Stimulated activated CD8-positive, alpha-beta memory T cell treated with anti-CD3 and anti-CD28 coated beads, Interleukin-15, amount 100 ng/mL, for 1 hour (primary cell): Measurements from ENCODE around the gene CBX7.
A peak's percentile ranks its signal among the peaks of the same experiment; 100 is the strongest.

Source experiments
- DNase-seq: peaks from one replicate; pipeline ENCODE4 v3.0.0-alpha.2; 2020; ENCODE audit warnings: low read depth

Gene CBX7

GRCh38 chr22:39091126-39092081, 61.1 kb downstream of the CBX7 start:
- DNase-seq = no peak

- DNase-seq = peak; percentile 56
Observed at GRCh38 chr22:39090426-39091064, 61.9 kb downstream of the CBX7 start.

DNA sequence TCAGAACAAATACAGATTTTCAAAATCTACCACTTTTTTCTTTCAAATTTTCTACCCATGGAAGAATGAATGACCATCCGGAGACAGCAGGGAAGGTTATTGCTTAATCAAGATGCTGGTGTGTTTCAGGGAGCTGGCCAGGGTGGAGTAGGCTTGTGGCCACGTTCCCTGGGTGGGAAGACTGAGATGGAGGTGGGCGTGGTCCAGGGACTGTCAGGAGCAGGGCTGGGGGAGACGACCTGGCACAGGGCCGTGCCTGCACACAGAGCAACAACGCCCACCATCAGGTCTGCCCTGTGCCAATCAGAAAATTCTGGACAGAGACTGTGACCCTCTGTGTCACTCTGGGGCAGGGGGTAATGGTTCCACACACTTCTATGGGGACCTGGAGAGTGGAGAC, 62.6 kb downstream of the CBX7 start:
- DNase-seq = no peak

DNA sequence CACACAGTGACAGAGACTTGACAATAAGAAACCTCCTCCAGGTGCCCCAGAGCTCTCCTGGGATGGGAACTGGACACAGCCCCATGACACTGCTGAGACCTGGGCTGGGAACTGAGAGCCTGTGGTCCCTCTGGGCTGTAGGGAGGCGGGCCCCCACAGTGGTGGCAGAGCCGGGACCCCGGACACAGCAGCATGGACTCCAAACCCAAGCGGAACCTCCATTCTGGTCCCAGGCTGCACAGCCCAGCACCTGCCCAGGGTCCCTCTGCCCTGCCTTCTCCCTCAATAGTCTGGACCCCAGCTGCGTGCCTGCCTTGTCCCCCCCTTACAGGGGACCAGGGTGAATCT, 63.8 kb downstream of the CBX7 start:
- no peak for DNase-seq

GRCh38 chr22:39087881-39088684, 64.4 kb downstream of the CBX7 start:
- no peak for DNase-seq

GRCh38 chr22:39087098-39087497, 65.4 kb downstream of the CBX7 start:
- no peak for DNase-seq

- no peak for DNase-seq
Observed at GRCh38 chr22:39084666-39085065, 67.8 kb downstream of the CBX7 start.

- no peak for DNase-seq
Observed at GRCh38 chr22:39083212-39084165, 69.0 kb downstream of the CBX7 start.

DNA sequence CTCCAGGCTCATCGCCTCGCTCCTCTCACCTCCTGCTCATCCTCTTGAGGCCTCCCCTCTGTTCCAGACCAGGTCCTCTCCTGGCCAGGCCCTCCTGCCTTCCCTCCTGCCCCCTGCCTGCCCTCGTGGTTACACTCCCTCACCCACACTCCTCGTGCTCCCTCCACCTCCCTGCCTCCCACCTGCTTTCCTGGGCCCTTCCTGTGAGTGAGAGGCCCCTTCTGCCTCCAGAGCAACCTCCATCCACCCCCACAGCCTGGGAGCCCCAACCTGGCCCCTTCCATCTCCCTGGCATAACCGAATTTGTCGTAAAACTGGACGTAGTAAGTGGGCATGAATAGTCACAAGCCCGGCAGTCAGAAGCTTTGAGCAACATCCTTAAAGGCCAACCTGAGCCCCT, 70.9 kb downstream of the CBX7 start:
- DNase-seq = no peak

DNA sequence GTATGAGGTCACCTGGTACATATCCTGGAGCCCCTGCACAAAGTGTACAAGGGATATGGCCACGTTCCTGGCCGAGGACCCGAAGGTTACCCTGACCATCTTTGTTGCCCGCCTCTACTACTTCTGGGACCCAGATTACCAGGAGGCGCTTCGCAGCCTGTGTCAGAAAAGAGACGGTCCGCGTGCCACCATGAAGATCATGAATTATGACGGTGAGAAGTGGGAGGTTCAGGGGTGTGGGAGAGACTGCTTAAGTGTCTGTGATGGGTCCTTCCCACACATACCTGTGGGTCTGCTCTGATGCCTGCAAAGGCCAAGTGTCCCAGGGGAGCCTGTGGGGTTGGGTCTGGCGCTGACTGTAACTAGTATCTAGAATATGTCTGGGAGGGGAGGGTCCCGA, 71.5 kb downstream of the CBX7 start:
- no peak for DNase-seq
